GM12875 (cell line): ENCODE results near the gene GNAZ.

Experiments used
- H3K4me3 ChIP-seq: one replicate; pipeline ENCODE4 v1.5.1; 2011; ENCODE audit warnings: low read depth, low read length, control low read depth
- TF ChIP-seq, protein P1 (sequence below): IDR thresholded peaks from 2 replicates; pipeline ENCODE4 v1.5.1; 2011; ENCODE audit warnings: low read depth, mild to moderate bottlenecking, control low read depth, inconsistent platforms, low read length, moderate library complexity, borderline replicate concordance; ENCODE audit not compliant: insufficient read depth

The GNAZ gene

DNA sequence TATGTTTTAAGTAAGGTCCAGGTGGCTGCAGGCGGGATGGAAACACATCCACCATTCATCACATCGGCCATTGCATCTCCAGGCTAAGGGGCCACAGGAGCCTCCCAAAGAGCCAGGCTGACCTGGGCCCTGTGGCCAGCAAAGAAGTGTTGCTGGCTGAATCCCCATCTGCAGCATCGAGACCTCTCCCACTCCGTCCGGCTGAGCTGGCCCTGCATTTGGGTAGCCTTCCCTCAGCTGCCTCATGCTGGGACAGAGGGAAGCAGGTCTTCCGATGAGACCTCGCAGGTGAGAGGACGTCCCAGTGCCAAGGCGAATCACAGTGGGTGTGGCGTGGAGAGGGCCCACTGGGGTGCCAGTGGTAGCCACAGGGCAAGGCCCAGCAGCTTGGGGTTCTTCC is 47.0 kb downstream of the GNAZ start:
- TF ChIP-seq, protein P1, sequence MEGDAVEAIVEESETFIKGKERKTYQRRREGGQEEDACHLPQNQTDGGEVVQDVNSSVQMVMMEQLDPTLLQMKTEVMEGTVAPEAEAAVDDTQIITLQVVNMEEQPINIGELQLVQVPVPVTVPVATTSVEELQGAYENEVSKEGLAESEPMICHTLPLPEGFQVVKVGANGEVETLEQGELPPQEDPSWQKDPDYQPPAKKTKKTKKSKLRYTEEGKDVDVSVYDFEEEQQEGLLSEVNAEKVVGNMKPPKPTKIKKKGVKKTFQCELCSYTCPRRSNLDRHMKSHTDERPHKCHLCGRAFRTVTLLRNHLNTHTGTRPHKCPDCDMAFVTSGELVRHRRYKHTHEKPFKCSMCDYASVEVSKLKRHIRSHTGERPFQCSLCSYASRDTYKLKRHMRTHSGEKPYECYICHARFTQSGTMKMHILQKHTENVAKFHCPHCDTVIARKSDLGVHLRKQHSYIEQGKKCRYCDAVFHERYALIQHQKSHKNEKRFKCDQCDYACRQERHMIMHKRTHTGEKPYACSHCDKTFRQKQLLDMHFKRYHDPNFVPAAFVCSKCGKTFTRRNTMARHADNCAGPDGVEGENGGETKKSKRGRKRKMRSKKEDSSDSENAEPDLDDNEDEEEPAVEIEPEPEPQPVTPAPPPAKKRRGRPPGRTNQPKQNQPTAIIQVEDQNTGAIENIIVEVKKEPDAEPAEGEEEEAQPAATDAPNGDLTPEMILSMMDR: no peak
- H3K4me3 ChIP-seq: no peak overlapping the region

DNA sequence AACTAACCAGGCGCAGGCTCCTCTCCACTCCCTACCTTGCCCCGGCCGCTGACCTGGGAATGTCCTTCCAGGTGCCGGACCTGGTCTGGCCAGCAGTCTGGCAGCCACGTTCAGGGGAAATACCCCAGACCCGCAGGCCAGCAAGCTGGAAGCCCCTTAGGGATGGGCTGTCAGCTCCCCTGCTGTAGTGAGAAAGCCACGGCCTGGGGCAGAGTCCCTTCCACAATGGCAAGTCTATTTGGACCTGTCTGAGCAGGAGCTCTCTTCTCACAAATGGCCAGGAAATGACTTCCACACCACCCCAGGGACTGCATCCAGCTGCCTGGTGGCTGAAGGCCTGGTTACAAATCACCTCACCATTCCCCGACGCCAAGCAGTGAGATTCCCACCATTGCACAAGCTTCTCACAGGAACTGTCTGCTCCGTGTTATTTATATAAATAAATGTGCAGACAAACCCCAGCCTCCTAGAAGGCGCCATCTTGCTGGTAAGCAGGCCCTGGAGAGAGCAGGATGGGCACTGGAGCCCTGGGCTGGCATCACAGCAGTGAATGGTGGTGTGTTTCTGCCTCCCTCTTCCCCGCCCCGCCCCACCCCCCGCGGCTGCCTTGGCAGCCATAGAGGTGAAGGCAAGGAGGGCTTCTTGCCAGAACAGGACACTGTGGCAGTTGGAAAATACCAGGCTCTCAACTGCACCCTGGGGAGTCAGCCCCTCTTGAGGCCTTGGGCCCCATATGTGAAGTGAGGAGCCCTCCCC is 47.8 kb downstream of the GNAZ start:
- no peak overlapping the region for H3K4me3 ChIP-seq
- TF ChIP-seq, protein P1: no peak

DNA sequence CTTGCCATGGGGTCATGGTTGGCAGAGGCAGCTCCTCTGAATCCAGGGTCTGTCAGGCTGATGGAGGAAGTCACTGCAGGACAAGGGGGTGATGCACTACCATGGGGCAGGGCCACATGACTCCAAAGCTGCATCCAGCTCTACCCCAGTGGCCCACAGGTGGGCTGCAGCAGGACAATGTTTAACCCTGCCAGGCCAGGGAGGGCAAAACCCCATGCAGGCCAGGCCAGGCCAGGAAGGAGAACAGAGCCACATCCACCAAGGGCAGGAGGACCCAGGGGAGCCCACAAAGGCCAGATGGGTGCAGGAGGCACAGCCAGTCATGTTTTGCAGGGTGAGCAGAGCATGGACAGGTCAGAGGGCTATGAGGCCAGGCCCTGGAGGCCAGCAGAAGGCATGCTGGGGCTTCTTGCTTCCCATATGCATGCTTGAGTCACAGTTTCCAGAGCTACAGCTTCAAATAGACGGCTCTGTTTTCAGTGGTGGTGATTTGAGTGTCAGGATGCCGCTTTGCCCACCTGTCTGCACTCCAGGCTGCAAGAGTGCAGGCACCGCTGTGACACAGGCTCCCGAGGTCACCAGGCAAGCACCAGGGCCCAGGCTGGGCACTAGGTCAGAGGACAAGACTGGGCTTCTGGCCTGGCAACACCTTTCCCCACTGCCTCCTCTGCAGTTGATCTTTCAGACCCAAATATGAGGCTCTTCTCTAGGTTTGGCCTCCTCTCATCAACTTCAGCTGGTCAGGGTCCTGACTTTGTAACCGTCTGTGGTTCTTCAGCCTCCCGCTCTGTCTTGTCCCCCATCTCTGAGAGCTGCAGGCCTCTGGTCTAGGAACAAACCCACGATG is 48.6 kb downstream of the GNAZ start:
- TF ChIP-seq, protein P1: no peak
- no peak overlapping the region for H3K4me3 ChIP-seq

DNA sequence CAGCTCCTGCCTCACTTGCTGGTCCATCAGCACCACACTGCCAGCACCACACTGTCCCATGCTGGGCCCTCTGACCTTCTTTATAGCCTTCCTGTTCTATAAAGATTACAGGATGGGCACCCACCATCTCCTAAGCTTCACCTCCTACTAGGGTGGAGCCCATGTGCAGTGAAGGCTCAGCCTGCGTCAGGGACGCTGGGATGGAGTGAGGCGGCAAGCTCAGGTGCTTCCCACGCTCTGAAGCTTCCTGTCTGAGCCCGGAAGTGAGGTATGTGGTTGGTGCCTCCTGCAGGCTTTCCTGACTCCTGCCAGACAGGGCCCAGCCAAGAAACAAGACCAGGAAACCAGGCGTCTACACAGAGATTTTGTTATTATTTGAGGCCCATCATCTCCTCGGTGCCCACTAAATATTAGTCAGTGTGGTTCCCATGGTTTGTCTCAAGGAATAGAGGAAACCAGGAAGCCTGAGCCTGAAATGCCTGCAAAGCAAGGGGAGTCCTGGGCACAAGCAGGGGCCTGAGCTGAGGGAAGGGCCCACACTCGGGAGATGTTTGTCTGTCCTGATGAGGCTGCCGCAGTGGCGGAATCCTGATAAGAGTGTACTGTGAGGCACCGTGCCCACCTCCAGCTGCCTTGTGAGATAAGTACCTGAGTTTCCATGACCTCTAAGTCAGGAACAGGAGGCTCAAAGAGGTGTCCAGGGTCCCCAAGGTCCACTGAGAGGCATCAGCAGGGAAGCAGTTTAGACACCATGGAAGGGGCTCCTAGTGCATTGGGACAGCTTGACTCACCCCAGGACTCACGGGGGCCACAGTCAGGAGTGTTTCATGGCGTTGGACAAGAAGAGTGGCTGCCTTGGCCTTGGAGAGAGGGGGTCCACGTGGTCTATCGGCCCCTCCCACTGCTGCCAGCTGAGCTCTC is 49.4 kb downstream of the GNAZ start:
- TF ChIP-seq, protein P1: no peak
- no peak overlapping the region for H3K4me3 ChIP-seq

DNA sequence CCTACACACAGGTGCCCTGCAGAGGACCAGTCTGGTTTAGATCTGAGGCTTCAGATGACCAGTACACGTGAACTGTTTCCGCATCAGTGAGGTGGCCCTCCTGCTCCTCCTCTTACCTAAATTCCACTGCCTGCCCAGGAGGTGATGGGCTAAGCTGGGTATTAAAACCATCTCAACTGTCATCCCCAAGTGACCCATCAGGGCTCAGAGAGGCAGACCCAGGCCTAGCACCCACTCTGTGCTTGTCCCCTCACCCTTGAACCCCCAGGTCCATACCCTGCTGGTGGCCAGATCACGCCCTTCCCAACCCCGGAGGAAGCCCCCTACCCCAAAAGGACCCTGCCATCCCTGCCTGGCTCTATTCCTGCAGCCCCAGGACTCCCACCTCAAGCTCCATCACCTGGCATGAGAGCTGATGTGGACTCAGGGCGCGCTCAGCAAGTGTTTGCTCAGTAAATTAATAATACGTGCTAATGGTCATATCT is 50.1 kb downstream of the GNAZ start:
- H3K4me3 ChIP-seq: no peak overlapping the region
- TF ChIP-seq, protein P1: no peak

DNA sequence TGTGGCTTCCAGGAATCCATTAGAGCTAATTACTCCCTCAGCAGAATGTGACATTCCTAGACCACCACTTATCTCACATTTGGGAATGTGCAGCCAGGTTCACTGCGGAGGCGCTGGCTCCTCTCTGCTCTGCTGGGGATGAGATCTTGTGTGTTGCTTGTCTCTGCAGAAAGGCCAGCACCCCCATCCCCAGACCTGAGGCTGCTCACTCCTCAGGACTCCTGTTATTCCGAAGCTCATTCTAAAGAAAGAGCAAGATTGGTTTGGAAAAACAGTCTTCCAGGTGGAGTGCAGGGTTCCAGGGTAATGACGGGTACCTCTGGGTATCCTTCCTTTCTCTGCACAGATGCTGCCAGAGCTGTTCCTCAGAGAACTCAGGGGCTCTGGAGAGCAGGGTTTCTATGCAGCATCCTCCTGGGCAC is 50.7 kb downstream of the GNAZ start:
- TF ChIP-seq, protein P1: no peak
- no peak overlapping the region for H3K4me3 ChIP-seq
